IPS-NIHi7 (cell line): ENCODE measurements around the gene ZNF536.
"Not testable (repeated sequence)": the region's sequence is repeated elsewhere in the genome, so short reads cannot be mapped to it uniquely, and the experiment has no call there.

Experiments used
- DNase-seq: peaks from one replicate; pipeline ENCODE4 v3.0.0; 2012; ENCODE audit warnings: mixed read lengths; ENCODE audit errors: extremely low spot score

ZNF536 gene

DNA sequence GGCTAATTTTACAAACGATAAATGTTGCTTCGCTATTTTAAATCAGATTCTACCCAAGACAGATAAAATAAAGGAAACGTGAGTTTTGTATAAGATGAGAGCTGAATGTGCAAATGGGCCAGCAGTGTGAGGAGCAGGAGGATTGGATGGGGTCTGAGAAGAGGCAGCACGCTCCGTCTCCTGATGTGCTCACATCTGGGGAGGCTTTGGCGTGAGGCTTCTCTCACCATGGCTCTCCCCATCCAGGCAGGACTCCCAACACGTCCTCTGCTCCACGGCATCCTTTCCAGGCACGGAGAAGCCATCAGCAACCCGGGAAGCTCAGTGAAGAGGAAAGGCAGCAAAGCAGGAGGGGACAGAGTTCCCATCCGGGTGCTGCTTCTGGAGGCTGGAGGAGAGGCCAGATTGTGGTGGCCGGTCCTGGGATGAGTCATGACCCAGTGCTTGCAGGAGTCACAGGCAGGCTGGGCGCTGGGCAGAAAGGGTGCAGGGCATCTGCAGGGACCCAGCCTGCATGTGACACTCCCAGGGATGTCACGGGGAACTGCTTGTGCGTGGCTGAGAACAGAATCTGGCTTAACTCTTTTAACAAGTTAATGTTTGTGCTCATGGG is 47.5 kb downstream of the ZNF536 start:
- DNase-seq: no peak

DNA sequence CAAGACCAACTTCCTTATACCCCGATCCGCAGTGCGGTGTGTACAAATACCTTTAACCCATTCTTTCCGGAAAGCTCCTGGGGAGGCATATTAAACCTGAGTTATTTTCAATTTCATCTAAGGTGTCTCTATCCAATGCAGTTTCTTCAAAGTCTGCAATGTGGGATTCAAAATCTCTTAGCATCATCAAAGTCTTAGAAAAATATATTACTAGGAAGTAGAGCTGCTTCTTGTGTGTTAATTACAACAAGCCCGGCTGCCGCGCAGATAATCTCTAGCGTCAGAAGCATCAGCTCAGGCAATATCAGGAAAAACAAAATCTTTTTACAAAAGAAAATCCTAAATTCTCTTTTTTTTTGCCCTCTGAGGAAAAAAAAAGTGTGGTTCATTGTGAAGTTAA is 48.1 kb downstream of the ZNF536 start:
- DNase-seq: no peak

DNA sequence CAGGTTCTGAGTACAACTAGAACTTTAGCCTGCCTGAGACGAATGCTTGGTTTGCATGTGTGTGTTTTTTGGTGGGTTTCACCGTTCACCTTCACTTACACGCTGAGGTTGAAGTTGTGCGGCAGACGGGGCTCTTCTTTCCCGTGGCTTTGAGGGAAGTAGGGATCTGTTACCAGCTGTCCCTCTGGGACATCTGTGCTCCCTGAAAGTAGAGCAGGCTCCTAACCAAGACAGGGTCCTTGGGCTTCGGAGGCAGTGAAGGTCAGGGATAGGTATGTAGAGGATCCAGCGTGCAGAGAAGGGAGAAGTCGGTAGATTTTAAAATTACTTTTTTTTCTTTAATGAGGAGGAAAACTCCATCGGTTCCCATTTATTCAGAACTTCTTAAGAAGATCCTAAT is 48.7 kb downstream of the ZNF536 start:
- DNase-seq: no peak

DNA sequence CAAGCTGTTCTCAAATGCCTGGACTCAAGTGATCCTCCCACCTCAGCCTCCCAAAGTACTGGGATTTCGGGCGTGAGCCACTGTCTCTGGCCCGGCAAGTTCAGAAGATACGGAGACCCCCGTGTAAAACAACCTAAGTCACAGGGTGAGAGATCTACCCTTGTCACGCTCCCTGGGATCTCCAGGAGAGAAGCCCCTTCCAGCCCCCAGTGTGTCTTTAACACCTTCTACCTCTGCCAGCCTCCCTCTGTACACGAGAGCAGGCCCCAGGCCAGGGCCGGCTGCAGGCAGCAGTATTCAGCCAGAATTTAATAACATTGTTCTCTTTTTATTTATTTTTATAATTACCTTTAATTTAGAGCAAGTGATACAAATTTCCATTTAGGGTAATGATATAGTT is 49.4 kb downstream of the ZNF536 start:
- DNase-seq: no peak

DNA sequence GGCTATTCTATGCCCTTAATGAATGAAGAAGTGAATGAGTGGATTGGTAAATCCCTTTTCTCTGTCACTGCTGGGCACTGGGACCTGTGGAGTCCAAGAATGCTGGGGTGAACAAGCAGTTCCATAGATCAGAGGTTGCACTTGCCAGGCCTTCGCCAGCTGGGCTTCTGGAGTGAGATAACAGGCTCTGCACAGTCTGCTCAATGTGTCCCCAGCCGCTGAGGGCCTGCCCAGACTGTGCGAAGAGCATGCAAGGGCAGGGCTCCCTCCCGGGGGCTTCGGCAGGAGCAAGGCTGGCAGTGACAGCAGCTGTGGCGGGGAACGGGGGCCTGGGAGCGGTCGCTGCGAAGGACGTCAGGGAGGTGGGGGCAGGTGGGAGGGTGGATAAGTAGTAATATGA is 51.3 kb downstream of the ZNF536 start:
- DNase-seq: no peak

DNA sequence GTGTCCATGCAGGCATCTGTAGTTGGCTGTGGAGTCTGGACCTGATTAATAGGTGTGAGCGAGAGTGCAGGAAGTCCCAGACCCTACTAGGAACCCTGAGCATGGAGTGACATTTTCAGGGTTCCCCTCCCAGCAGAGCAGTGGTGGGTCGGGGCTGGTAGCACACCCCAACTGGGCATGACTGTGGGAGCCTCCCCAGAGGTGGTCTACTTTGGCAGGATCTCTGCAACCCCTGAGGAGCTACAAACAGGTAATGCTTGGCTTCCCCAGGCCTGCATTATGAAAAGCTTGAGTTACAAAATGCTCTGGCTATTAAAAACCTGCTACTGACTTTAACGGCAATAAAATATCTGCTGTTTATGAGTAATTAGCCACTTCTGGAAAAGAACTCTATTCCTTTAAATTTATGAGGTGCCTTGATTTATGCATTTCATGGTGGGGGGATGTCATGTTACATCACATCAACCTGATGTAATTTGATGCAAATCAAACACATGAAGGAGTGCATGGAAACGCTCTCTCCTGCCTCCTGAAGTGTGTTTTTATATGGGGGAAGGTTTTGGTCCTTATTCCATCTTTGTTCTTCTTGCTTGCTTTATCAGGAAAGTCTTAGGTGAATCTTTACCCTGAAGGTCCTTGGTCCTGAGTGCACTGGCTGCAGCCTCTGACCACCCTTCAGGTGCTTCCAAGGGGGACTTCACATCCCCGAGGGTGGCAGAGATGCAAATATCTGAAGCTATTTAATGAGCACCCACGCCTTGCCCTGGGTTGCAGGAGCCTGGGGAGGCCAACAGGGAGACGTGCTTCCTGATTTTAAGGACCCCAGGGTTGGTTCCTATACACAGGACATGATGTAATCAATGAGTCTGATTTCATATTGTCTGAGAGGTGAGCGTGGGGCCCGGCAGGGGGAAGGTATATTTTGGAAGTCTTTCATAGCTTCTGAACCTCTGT is 54.0 kb downstream of the ZNF536 start:
- no peak for DNase-seq

DNA sequence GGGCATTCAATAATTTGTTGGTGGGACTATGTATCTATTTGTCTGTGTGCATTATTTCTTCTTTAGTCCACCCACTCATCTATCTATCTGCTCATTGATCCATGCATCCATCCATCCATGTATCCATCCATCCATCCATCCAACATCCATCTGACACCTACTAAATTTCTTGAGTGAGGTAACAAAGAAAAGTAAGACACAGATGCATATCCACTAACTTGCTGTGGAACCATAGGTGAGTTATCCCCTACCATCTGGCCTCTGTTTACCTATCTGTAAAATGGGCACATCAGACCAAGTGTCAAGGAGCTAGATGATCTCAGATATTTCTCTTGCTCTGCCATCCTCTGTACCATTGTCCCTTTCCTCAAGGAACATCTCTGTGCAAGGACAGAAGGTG is 54.7 kb downstream of the ZNF536 start:
- DNase-seq: no peak

DNA sequence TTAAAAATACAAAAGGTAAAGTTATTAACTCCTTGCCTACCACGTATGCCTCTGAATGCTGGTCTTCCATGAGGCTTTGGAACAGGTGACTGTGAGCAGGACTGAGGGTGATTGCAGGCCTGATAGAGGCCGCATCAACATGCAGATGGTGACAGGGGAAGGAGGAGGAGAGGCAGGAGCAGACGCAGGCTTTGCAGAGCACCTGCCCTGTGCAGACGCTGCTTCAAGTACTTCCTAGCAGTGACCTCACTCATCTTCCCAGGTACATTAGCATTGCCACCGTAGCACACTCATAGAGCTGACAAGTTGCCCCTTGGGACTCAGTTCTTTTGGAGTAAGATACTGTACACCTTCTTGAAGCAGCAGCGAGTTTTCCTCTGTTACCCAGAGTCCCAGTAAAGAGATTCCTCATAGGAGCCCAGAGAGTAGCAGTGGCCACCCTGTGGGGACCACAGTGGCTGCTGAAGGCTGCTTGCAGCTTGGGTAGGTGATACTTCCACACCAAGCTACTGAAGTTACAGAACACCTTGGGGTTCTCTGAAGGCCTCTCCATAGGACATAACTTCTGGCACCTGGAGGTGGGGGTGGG is 56.0 kb downstream of the ZNF536 start:
- DNase-seq: no peak

DNA sequence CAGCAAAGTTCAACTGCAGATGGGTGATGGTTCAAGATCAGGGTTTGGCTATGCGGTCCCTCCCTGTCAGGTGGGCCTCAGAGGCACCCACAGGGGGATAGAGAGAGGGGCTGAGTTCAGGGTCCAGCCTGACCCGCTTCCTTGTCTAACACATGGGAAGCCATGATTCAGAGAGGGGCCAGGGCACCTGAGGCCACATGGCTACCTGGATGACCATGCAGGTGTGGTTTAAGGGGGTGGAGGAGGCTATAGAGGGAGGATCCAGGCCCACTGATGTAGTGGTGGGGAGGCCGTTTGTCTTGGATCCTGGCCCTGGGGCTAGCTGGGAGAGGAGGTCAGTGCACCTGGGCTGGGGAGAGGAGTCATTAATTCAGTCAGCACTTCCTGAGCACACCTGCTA is 56.7 kb downstream of the ZNF536 start:
- no peak for DNase-seq

DNA sequence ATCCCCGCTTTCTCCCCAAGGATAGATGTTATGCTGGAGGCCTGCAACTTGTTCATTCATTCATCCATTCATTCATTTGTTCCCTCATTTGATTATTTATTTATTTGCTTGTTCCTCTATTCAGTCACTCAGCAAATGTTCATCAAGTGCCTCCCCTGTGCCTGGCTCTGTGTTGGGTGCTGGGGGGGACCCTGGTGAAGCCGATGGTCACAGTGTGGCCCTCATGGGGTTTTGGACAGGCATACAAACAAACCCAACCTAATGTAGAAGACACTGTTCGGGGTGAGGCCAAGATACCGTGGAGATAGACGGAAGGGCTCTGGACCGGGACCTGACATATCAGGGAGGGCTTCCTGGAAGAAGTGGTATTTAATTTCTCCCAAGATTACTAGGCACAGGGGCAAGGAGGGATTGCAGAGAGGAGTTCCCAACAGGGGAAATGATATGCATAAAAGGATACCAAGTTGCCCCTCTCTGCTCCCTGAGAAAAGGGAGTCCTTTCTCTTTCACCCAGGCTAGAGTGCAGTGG is 58.1 kb downstream of the ZNF536 start:
- DNase-seq: no peak

DNA sequence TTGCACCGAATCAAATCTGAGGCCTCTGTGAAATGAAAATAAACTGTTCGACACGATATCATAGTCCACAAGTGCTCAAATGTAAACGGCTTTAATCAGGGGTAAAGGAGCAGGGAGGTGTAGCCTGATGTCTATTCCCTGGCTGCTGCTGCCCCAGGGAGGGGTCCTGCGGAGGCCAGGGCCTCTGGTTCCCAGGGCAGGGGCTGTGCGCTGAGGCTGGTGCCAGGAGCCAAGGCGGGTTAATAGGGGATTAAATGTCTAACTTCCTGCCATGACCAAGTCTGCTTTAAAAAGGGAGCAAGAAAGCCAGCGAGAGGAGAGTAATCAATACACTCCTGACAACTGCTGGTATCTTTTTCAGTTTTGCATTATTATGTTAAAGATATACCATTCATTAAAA is 59.4 kb downstream of the ZNF536 start:
- DNase-seq: no peak

DNA sequence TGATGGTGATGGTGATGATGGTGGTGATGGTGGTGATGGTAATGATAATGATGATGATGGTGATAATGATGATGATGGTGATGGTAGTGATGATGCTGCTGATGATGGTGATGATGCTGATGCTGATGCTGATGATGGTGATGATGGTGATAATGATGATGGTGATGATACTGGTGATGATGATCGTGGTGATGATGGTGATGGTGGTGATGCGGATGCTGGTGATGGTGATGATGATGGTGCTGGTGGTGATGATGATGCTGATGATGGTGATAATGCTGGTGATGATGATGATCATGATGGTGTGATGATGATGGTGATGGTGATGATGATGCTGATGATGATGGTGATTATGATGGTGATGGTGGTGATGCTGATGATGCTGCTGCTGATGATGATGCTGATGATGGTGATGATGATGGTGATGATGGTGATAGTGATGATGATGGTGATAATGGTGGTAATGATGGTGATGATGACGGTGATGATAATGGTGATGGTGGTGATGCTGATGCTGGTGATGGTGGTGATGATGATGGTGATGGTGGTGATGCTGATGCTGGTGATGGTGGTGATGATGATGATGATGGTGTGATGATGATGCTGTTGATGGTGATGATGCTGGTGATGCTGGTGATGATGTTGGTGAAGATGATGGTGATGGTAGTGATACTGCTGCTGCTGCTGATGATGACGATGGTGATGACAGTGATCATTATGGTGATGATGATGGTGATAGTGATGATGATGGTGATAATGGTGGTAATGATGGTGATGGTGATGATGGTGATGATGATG is 62.8 kb downstream of the ZNF536 start:
- no peak for DNase-seq

DNA sequence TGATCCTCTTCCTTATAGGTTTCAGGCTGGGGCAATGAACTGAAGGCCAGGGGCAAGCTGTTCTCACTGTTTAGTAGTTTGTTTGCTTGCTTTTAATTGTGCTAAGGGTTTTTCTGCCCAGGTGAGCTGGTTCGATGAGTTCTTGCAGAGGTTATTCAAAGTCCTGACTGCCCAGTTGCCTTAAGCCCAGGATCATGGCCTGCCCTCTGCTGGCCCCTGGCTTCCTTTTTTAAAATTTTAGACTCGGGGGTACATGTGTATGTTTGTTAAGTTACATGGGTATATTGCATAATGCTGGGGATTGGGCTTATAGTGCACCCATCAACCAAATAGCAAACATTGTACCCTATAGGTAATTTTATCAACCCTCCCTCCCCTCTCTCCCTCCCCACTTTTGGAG is 65.7 kb downstream of the ZNF536 start:
- DNase-seq: peak; percentile 45

DNA sequence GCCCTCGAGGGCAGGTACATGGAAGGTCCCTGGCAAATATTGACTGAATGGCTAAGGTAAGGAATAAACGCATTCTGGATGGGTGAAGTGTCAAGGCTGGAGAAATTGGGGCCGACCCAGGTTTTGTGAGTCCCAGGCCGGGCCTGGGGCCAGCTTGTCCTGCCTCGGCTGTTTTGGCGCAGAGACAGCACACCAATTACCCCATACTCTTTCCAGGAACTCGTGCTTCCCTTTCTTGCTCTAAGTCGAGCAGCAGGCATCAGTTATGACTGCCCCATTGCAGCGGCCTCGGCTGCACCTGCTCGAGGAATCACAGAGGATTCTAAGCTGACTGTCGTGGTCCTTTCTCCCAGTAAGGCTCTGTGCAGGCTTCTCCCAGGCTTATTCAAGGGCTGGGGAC is 67.1 kb downstream of the ZNF536 start:
- no peak for DNase-seq

DNA sequence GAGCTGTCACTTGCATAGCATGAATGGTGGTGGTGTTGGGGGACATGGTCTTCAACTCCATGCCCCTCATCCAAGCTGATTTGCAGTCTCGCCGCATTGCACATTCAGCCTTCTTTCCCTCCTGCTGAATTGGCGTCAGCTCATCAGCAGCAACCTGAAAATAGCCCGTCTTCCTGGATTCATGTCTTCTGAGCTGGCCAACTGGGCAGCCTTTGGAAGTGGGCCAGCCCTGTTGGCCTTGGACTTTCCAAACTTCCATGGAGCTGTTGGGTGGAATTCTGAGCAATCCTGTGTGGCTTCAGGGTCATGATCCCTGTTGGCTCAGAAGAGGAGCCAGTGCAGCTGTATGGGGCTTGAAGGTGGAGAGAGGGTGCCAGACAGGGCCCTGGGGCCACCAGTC is 68.8 kb downstream of the ZNF536 start:
- DNase-seq: no peak

DNA sequence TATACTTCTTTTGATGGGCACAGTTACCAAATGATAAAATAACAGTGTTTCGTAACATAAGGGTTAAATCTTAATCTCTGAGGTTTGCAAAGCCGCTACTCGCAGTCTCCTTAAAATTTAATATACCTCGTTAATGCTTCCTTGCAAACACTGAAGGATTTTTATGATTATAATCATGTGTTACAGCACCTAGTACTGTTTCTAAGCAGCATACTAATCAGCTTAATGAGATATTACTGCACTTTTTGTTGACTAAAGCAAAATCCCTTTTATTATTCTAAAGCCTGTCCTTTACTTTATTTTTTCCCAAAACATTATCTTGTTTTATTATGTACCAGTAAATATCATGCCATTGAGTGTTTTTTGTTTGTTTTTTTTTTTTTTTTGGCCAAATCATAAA is 70.5 kb downstream of the ZNF536 start:
- DNase-seq: no peak

DNA sequence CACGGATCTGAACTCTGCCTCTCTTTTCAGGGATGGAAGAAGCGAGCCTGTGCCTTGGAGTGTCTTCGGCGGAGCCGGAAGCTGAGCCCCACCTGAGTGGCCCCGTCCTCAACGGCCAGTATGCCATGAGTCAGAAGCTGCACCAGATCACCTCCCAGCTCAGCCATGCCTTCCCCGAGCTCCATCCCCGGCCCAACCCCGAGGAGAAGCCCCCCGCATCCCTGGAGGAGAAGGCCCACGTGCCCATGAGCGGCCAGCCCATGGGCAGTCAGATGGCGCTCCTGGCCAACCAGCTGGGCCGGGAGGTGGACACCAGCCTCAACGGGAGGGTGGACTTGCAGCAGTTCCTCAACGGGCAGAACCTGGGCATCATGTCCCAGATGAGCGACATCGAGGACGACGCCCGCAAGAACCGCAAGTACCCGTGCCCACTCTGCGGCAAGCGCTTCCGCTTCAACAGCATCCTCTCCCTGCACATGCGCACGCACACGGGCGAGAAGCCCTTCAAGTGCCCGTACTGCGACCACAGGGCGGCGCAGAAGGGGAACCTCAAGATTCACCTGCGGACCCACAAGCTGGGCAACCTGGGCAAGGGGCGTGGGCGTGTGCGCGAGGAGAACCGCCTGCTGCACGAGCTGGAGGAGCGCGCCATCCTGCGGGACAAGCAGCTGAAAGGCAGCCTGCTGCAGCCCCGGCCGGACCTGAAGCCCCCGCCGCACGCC is 71.5 kb downstream of the ZNF536 start:
- DNase-seq: no peak

DNA sequence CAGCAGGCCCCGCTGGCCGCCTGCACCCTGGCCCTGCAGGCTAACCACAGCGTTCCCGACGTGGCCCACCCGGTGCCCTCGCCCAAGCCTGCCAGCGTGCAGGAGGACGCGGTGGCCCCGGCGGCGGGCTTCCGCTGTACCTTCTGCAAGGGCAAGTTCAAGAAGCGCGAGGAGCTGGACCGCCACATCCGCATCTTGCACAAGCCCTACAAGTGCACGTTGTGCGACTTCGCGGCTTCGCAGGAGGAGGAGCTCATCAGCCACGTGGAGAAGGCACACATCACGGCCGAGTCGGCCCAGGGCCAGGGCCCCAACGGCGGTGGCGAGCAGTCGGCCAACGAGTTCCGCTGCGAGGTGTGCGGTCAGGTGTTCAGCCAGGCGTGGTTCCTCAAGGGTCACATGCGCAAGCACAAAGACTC is 72.1 kb downstream of the ZNF536 start:
- DNase-seq: no peak

DNA sequence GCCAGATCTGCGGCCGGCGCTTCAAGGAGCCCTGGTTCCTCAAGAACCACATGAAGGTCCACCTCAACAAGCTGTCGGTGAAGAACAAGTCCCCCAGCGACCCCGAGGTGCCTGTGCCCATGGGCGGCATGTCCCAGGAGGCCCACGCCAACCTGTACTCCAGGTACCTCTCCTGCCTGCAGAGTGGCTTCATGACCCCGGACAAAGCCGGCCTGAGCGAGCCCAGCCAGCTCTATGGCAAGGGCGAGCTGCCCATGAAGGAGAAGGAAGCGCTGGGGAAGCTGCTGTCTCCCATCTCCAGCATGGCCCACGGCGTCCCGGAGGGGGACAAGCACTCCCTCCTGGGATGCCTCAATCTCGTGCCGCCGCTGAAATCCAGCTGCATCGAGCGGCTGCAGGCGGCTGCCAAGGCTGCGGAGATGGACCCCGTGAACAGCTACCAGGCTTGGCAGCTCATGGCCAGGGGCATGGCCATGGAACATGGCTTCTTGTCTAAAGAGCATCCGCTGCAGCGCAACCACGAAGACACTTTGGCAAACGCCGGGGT is 72.6 kb downstream of the ZNF536 start:
- no peak for DNase-seq

DNA sequence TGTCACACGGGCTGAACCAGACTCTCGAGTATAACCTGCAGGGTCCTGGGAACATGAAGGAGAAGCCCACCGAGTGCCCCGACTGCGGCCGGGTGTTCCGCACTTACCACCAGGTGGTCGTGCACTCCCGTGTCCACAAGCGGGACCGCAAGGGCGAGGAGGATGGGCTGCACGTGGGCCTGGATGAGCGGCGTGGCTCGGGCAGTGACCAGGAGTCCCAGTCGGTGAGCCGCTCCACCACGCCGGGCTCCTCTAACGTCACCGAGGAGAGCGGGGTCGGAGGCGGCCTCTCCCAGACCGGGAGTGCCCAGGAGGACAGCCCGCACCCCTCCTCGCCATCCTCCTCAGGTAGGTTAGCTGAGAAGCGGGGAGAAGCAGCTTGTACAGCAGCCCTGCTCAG is 73.2 kb downstream of the ZNF536 start:
- no peak for DNase-seq

DNA sequence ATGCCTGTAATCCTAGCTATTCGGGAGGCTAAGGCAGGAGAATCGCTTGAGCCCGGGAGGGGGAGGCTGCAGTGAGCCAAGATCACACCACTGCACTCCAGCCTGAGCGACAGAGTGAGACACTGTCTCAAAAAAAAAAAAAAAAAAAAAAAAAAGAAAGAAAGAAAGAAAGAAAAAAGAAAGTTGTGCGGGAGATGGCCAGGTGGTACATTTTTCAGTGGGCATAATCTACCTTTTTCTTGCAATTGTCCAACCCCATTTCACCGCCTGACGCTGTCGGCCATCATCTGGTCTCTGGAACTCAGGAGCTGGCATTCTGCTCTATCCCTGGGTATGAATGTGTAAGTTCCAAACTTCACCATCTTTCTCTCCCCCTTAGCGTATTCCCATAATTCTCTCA is 73.9 kb downstream of the ZNF536 start:
- DNase-seq: not testable (repeated sequence)
